OCI-M1 (cell line): ENCODE results near the gene SPDYE16.
"Not testable (repeated sequence)": the region's sequence is repeated elsewhere in the genome, so short reads cannot be mapped to it uniquely, and the experiment has no call there.

Source experiments
- DNase-seq: peaks from one replicate; lab custom pipeline; 2025; lab: John Stamatoyannopoulos, UW

The SPDYE16 gene

DNA sequence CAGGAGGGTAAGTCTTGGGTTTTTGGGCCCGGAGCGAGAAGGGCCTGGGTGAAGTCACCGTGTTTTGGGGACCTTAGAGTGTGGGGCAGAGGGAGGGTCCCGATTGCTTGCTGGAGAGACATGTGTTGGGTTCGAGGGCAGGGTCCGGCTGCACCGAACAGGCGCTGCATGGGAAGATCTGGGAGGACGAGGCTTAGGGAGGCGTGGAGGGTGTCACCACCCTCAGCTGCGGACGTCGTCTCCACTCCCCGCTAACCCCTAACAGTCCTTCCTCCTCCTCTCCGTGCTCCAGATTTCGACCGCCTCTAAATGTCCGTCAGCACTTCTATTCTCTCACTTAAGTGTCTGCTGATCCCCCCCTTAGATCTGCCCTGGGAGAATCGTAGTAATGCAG, 6.8 kb upstream of the SPDYE16 start:
- not testable (repeated sequence) for DNase-seq

- DNase-seq: peak; percentile 98
Measured at GRCh38 chr7:76549025-76549854, 6.1 kb upstream of the SPDYE16 start.

GRCh38 chr7:76531643-76532042, 11.5 kb downstream of the SPDYE16 start:
- not testable (repeated sequence) for DNase-seq

GRCh38 chr7:76526183-76526582, 16.9 kb downstream of the SPDYE16 start:
- DNase-seq: not testable (repeated sequence)

GRCh38 chr7:76516932-76517331, 26.2 kb downstream of the SPDYE16 start:
- not testable (repeated sequence) for DNase-seq

GRCh38 chr7:76515999-76516443, 27.1 kb downstream of the SPDYE16 start:
- DNase-seq: no peak

DNA sequence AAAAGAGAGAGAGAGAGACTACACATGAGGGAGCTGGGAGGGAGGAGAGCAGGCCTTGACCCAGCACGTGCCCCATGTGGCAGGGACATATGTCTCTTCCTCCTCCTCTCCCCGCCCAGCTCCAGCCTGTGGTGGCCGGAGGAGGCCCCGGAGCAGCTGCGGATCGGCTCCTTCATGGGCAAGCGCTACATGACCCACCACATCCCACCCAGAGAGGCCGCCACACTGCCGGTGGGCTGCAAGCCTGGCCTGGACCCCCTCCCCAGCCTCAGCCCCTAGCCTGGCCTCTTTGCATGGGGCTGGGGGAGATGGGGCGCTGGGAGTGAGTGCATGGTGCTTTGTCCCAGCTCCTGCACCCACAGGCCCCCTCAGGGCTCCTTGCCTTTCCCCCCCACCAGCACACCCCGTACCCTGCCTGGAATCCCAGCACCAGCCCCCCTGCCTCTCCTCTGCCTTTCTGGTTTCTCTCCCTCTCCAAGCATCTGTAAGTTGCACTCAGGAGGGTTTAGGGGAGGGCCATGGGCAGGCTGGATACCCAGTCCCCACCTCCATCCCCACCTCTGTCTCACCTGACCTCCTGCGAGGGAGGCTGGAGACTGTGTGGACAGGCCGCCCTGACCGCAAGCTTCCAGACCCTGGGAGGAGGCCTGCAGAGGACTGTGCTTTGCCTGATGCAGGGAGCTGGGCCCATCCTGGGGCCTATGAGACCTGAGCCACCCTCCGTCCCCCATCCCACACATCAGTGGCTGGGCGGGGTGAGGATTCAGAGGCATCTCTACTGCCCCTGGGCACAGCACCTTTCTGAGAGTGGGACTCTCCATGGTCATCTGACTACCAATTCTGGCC, 27.9 kb downstream of the SPDYE16 start:
- DNase-seq: no peak

DNA sequence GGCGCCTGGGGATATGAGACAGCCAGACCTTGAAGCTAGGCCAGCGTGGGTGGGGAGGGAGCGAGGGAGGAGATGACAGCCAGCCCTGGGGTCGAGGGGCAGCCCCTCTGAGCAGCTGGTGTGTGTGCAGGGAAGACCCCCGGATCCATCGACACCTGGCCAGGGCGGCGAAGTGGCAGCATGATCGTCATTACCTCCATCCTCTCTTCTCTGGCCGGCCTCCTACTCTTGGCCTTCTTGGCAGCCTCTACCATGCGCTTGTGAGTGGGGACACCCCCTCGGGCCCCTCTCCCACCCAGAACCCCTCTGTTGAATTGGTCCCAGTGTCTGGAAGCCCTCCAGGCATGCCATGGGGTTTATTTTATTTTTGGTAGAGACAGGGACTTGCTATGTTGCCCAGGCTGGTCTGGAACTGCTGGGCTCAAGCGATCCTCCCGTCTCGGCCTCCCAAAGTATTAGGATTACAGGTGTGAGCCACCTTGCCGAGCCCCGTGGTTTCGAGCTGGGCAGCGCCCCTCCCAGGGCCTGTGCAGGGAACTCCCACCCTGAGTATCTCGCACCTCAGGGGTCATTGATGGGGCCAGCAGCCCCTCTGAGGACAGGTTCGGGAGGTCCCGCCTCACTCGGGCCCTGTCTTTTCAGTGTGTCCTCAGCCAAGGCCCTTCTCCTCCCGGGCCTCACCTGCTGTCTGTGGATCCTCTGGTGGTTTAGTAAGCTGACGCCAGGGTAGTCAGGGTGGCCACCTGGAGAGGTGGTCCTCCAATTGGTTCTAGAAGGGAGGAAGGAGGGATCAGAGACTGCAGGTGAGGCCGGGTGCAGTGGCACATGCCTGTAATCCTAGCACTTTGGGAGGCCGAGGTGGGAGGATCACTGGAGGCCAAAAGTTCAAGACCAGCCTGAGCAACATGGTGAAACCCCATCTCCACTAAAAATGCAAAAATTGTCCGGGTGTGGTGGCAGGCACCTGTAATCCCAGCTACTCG, 29.0 kb downstream of the SPDYE16 start:
- DNase-seq: no peak

GRCh38 chr7:76512941-76513816, 29.9 kb downstream of the SPDYE16 start:
- no peak for DNase-seq

- DNase-seq: not testable (repeated sequence)
Measured at GRCh38 chr7:76511911-76512885, 30.9 kb downstream of the SPDYE16 start.

GRCh38 chr7:76511200-76511910, 31.7 kb downstream of the SPDYE16 start:
- not testable (repeated sequence) for DNase-seq

DNA sequence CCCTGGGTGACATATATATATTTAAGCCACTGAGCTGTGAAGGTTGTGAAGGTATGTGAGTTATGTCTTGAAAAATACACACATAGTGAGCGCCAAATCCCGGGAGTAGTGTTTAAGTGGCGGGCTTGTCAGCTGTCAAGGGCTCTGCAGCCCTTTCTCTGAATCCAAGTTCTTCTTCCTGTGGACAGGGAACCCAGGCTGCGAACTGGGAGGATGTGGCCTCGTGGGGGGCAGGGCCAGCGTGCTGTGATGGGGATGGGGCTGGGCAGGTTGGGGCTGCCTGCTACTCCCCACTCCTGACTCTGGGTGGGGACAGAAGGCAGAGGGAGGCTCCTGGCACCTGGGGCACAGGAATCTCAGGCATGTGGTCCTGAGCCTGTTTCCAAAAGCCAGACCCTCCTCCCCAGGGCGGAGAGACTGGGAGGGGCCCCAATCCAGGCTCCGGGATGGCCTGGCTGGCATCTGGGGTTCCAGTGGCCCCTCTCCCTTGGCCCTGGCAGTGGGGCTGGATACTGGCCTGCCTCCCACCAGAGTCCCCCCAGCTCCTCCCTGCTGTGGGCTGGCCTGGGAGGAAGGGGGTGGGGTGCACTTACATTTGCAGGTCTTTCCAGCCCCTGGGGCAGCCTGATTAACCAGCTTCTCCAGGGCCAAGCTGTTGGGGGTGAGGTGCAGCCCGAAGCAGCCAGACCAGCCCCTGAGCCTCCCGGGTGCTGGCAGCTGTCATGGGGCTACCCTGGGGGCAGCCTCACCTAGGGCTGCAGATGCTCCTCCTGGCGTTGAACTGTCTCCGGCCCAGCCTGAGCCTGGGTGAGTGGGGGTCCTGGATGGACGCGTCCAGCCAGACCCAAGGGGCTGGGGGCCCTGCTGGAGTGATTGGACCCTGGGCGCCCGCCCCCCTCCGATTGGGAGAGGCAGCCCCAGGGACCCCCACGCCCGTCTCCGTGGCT, 32.9 kb downstream of the SPDYE16 start, which contains the start of gene UPK3B:
Gene UPK3B (plus strand): TSS at position 622 of the 947 bp plus-strand sequence. CDS start 101 bp downstream, at position 723.
- no peak for DNase-seq

DNA sequence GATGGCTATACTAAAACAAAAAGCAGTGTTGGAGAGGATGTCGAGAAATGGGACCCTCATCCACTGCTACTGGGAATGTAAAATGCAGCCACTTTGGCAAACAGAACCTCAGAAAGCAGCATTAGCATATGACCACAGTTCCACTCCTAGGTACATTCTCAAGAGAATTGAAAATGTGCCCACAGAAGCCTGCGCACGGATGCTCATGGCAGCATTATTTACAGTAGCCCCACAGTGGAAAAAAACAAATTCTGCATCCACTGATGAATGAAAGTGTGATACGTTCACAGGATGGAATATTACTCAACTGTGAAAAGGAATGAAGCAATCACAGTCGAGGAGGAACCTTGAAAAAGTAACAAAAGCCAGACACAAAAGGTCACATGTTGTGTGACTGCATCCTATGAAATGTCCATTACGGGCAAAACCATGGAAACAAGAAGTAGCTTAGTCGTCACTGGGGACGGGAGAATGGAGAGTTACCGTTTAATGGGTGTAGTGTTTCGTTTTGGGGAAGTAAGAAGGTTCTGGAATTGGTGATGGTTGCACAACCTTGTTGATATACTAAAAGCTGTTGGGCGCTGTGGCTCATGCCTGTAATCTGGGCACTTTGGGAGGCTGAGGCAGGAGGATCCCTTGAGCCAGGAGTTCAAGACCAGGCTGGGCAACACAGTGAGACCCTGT, 35.2 kb downstream of the SPDYE16 start:
- DNase-seq: no peak

- DNase-seq: not testable (repeated sequence)
Measured at GRCh38 chr7:76506643-76507042, 36.5 kb downstream of the SPDYE16 start.

- no peak for DNase-seq
Measured at GRCh38 chr7:76506081-76506440, 37.0 kb downstream of the SPDYE16 start.

- no peak for DNase-seq
Measured at GRCh38 chr7:76505168-76506080, 37.7 kb downstream of the SPDYE16 start.
